ENCODE results near the gene FBL. TPM values are rescaled to one million over a fixed set of nuclear protein-coding genes. Genes with fewer than 3 reads are reported as not detected.
"Not testable (repeated sequence)": the region's sequence is repeated elsewhere in the genome, so short reads cannot be mapped to it uniquely, and the experiment has no call there.

The FBL gene
- total RNA-seq, 2 experiments from 2014 or later, result 336 to 365 TPM

DNA sequence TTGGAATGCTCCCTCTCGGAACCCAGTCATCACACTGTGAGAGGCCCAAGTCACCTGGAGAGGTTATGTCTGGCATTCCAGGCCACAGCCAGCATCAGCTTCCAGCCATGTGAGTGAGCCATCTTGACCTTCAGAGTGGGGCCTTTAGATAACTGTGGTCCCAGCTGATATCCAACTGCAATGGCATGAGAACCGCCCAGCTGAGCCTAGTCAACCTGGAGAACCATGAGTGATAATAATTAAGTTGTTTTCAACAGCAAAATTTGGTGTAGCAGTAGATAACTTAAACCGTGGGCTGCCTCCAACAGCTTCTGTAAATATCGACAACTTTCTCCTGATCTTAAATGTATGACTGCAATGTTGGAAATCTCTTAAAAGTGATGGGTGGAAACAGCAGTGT, 36.8 kb downstream of the FBL start:
- TF ChIP-seq, protein P1, sequence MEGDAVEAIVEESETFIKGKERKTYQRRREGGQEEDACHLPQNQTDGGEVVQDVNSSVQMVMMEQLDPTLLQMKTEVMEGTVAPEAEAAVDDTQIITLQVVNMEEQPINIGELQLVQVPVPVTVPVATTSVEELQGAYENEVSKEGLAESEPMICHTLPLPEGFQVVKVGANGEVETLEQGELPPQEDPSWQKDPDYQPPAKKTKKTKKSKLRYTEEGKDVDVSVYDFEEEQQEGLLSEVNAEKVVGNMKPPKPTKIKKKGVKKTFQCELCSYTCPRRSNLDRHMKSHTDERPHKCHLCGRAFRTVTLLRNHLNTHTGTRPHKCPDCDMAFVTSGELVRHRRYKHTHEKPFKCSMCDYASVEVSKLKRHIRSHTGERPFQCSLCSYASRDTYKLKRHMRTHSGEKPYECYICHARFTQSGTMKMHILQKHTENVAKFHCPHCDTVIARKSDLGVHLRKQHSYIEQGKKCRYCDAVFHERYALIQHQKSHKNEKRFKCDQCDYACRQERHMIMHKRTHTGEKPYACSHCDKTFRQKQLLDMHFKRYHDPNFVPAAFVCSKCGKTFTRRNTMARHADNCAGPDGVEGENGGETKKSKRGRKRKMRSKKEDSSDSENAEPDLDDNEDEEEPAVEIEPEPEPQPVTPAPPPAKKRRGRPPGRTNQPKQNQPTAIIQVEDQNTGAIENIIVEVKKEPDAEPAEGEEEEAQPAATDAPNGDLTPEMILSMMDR (conservative IDR thresholded peaks at IDR 0.05; ENCODE audit: low read length), result no peak
- ChIA-PET POLR2A (no interaction called here), CTCF (ENCODE audit: unreplicated experiment) (no interaction called here)
- Histone ChIP-seq H3K4me3 (ENCODE audit: low read depth, low read length, poor library complexity, severe bottlenecking) (no peak overlapping the region), H3K4me2 (ENCODE audit: low read length) (no peak overlapping the region), H4K20me1 (ENCODE audit: insufficient read depth, low read length) (no peaks in the 10 kb centered on the region), H3K9me3 (ENCODE audit: low read length) (no peaks in the 10 kb centered on the region), H3K27ac (ENCODE audit: low read depth, low read length, poor library complexity, severe bottlenecking) (no peak overlapping the region), H3K79me2 (ENCODE audit: insufficient read depth, low read depth, low read length) (no peaks in the 10 kb centered on the region), H3K4me1 (ENCODE audit: insufficient read depth, low read length, poor library complexity, severe bottlenecking) (no peaks in the 10 kb centered on the region), H2AFZ (ENCODE audit: low read length) (no peak overlapping the region), H3K36me3 (ENCODE audit: insufficient read depth, low read length) (no peaks in the 10 kb centered on the region), H3K9me2 (ENCODE audit: insufficient read depth, low read length) (no peaks in the 10 kb centered on the region)
- BruUV-seq (replicated peaks), result no TSS peak
- intact Hi-C loops (cut with micrococcal nuclease; ENCODE audit: unreplicated experiment), result no loop called here
- DNase-seq (ENCODE audit: low spot score), result no peak

DNA sequence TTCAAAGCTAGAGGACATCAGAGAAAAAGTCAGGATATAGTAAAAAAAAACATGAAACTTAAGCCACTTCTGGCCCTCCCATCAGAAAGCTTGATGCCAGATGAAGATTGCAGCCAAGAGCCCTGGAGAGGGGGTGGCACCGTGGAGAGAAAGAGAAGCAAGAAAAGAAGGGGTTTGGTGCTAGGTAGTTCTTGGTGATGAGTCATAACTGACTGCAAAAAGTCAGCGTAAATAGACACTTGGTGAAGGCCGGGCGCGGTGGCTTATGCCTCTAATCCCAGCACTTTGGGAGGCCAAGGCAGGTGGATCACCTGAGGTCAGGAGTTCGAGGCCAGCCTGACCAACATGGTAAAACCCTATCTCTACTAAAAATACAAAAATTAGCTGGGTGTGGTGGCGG, 37.5 kb downstream of the FBL start:
- H3K36me3 ChIP-seq (ENCODE audit: insufficient read depth, low read length); H3K4me3 ChIP-seq (ENCODE audit: low read depth, low read length, poor library complexity, severe bottlenecking); H4K20me1 ChIP-seq (ENCODE audit: insufficient read depth, low read length); H3K9me3 ChIP-seq (ENCODE audit: low read length); POLR2A ChIA-PET; H2AFZ ChIP-seq (ENCODE audit: low read length); CTCF ChIA-PET (ENCODE audit: unreplicated experiment); intact Hi-C loops (cut with micrococcal nuclease; ENCODE audit: unreplicated experiment); DNase-seq (ENCODE audit: low spot score); H3K4me1 ChIP-seq (ENCODE audit: insufficient read depth, low read length, poor library complexity, severe bottlenecking); H3K4me2 ChIP-seq (ENCODE audit: low read length); H3K9me2 ChIP-seq (ENCODE audit: insufficient read depth, low read length); H3K79me2 ChIP-seq (ENCODE audit: insufficient read depth, low read depth, low read length); BruUV-seq (replicated peaks); H3K27ac ChIP-seq (ENCODE audit: low read depth, low read length, poor library complexity, severe bottlenecking): not testable (repeated sequence)

DNA sequence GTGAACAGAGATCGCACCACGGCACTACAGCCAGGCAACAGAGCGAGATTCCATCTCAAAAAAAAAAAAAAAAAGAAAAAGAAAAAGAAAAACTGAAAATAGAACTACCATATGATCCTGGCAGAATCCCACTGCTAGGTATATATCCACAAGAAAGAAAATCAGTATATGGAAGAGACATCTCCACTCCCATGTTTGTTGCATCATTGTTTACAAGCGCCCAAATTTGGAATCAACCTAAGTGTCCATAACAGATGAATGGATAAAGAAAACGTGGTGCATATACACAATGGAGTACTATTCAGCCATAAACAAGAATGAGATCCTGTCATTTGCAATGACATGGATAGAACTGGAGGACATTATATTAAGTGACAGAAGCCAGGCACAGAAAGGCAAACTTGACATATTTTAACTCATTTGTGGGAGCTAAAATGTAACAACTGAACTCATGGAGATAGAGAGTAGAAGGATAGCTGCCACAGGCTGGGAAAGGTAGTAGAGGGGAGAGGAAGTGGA, 38.3 kb downstream of the FBL start:
- TF ChIP-seq, protein P1 (conservative IDR thresholded peaks at IDR 0.05; ENCODE audit: low read length), result no peak
- TF ChIP-seq EZH2phosphoT487 (IDR thresholded peaks at IDR 0.05; ENCODE audit: borderline replicate concordance, low read depth, low read length), result no peak
- Histone ChIP-seq H3K4me2 (ENCODE audit: low read length) (no peak overlapping the region), H3K36me3 (ENCODE audit: insufficient read depth, low read length) (no peaks in the 10 kb centered on the region), H3K27ac (ENCODE audit: low read depth, low read length, poor library complexity, severe bottlenecking) (no peak overlapping the region), H2AFZ (ENCODE audit: low read length) (no peak overlapping the region), H3K9me3 (ENCODE audit: low read length) (no peaks in the 10 kb centered on the region), H3K4me1 (ENCODE audit: insufficient read depth, low read length, poor library complexity, severe bottlenecking) (no peaks in the 10 kb centered on the region), H3K79me2 (ENCODE audit: insufficient read depth, low read depth, low read length) (no peaks in the 10 kb centered on the region), H3K4me3 (ENCODE audit: low read depth, low read length, poor library complexity, severe bottlenecking) (no peak overlapping the region), H3K9me2 (ENCODE audit: insufficient read depth, low read length) (no peaks in the 10 kb centered on the region), H4K20me1 (ENCODE audit: insufficient read depth, low read length) (no peaks in the 10 kb centered on the region)
- no TSS peak for BruUV-seq (replicated peaks)
- POLR2A ChIA-PET, result no interaction called here
- intact Hi-C loops (cut with micrococcal nuclease; ENCODE audit: unreplicated experiment), result no loop called here
- DNase-seq (ENCODE audit: low spot score), result no peak
- CTCF ChIA-PET (ENCODE audit: unreplicated experiment), result no interaction called here
